ENCODE measurements around the gene BYSL.

The BYSL gene

GRCh38 chr6:41909727-41910126, 11.6 kb upstream of the BYSL start:
- no peak for TF ChIP-seq CTCF (IDR thresholded peaks at IDR 0.05; ENCODE audit: low read depth, low read length)
- TF ChIP-seq EZH2phosphoT487 (IDR thresholded peaks at IDR 0.05; ENCODE audit: low read depth): no peak
- Histone ChIP-seq H3K9me3 (ENCODE audit: insufficient read depth, low read length) (no peaks in the 10 kb centered on the region), H3K4me2 (ENCODE audit: low read length) (no peak overlapping the region), H3K4me1 (ENCODE audit: low read length) (no peaks in the 10 kb centered on the region), H4K20me1 (ENCODE audit: insufficient read depth, low read length) (no peaks in the 10 kb centered on the region), H3K4me3 (ENCODE audit: low read length) (no peak overlapping the region), H3K79me2 (ENCODE audit: low read length) (no peaks in the 10 kb centered on the region; the same call in 1 of the 2 replicates), H2AFZ (ENCODE audit: low read depth, low read length) (no peak overlapping the region), H3K9ac (ENCODE audit: low read length) (no peak overlapping the region), H3K27me3 (ENCODE audit: low read depth, low read length) (no peaks in the 10 kb centered on the region), H3K36me3 (replicated peaks; ENCODE audit: low read depth, low read length) (peaks cover 31% of the 10 kb centered on the region), H3K27ac (ENCODE audit: low read length) (no peak overlapping the region)

GRCh38 chr6:41914343-41914742, 7.0 kb upstream of the BYSL start:
- Histone ChIP-seq H3K4me2 (ENCODE audit: low read length) (no peak overlapping the region), H3K79me2 (ENCODE audit: low read length) (peaks cover 10% of the 10 kb centered on the region), H3K36me3 (replicated peaks; ENCODE audit: low read depth, low read length) (peaks cover 19% of the 10 kb centered on the region), H4K20me1 (ENCODE audit: insufficient read depth, low read length) (no peaks in the 10 kb centered on the region), H3K9ac (ENCODE audit: low read length) (no peak overlapping the region), H3K4me3 (ENCODE audit: low read length) (no peak overlapping the region), H3K27ac (ENCODE audit: low read length) (no peak overlapping the region), H3K9me3 (ENCODE audit: insufficient read depth, low read length) (no peaks in the 10 kb centered on the region), H3K27me3 (ENCODE audit: low read depth, low read length) (no peaks in the 10 kb centered on the region), H3K4me1 (ENCODE audit: low read length) (peaks cover 5% of the 10 kb centered on the region), H2AFZ (ENCODE audit: low read depth, low read length) (no peak overlapping the region)
- no peak for TF ChIP-seq EZH2phosphoT487 (IDR thresholded peaks at IDR 0.05; ENCODE audit: low read depth)
- no peak for TF ChIP-seq CTCF (IDR thresholded peaks at IDR 0.05; ENCODE audit: low read depth, low read length)

GRCh38 chr6:41914869-41915530, 6.3 kb upstream of the BYSL start:
- H4K20me1 ChIP-seq (ENCODE audit: insufficient read depth, low read length): no peaks in the 10 kb centered on the region
- no peak overlapping the region for H3K4me3 ChIP-seq (ENCODE audit: low read length)
- no peak overlapping the region for H3K27ac ChIP-seq (ENCODE audit: low read length)
- H3K4me1 ChIP-seq (ENCODE audit: low read length): peaks cover 12% of the 10 kb centered on the region
- H3K36me3 ChIP-seq (replicated peaks; ENCODE audit: low read depth, low read length): peaks cover 19% of the 10 kb centered on the region
- H2AFZ ChIP-seq (ENCODE audit: low read depth, low read length): no peak overlapping the region
- no peak overlapping the region for H3K9ac ChIP-seq (ENCODE audit: low read length)
- no peaks in the 10 kb centered on the region for H3K9me3 ChIP-seq (ENCODE audit: insufficient read depth, low read length)
- no peak for TF ChIP-seq EZH2phosphoT487 (IDR thresholded peaks at IDR 0.05; ENCODE audit: low read depth)
- no peak for TF ChIP-seq CTCF (IDR thresholded peaks at IDR 0.05; ENCODE audit: low read depth, low read length)
- no peaks in the 10 kb centered on the region for H3K27me3 ChIP-seq (ENCODE audit: low read depth, low read length)
- peaks cover 17% of the 10 kb centered on the region for H3K79me2 ChIP-seq (ENCODE audit: low read length)
- H3K4me2 ChIP-seq (ENCODE audit: low read length): no peak overlapping the region

- H3K36me3 ChIP-seq (replicated peaks; ENCODE audit: low read depth, low read length): peaks cover 19% of the 10 kb centered on the region
- H3K79me2 ChIP-seq (ENCODE audit: low read length): peaks cover 40% of the 10 kb centered on the region
- no peaks in the 10 kb centered on the region for H4K20me1 ChIP-seq (ENCODE audit: insufficient read depth, low read length)
- no peak overlapping the region for H3K4me2 ChIP-seq (ENCODE audit: low read length)
- H3K27ac ChIP-seq (ENCODE audit: low read length): no peak overlapping the region
- H3K4me1 ChIP-seq (ENCODE audit: low read length): peaks cover 19% of the 10 kb centered on the region
- TF ChIP-seq CTCF (IDR thresholded peaks at IDR 0.05; ENCODE audit: low read depth, low read length): no peak
- TF ChIP-seq EZH2phosphoT487 (IDR thresholded peaks at IDR 0.05; ENCODE audit: low read depth): no peak
- no peaks in the 10 kb centered on the region for H3K27me3 ChIP-seq (ENCODE audit: low read depth, low read length)
- no peak overlapping the region for H2AFZ ChIP-seq (ENCODE audit: low read depth, low read length)
- no peaks in the 10 kb centered on the region for H3K9me3 ChIP-seq (ENCODE audit: insufficient read depth, low read length)
- H3K4me3 ChIP-seq (ENCODE audit: low read length): no peak overlapping the region
- no peak overlapping the region for H3K9ac ChIP-seq (ENCODE audit: low read length)
Observed at GRCh38 chr6:41917528-41917927, 3.8 kb upstream of the BYSL start.
